ENCODE results near the gene ZSCAN22.

Gene ZSCAN22

DNA sequence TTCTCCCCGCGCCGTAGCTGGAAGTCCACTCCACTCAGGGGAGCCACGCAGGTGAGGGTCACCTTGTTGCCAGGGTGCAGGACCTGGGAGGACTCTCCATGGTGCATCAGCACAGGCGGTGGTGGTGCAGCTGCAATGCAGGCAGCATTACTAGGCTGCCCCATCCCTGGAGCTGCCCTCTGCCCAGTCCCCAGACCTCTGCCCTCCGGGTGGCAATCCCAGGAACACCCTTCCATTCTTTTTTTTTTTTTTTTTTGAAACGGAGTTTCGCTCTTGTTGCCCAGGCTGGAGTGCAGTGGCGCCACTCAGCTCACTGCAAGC lies 24.7 kb downstream of the ZSCAN22 start:
- H3K9ac ChIP-seq (ENCODE audit: low read depth, low read length, poor library complexity, severe bottlenecking), result no peak overlapping the region
- no peak overlapping the region for H2AFZ ChIP-seq (ENCODE audit: low read length)
- H3K4me1 ChIP-seq (ENCODE audit: insufficient read depth, low read length, poor library complexity, severe bottlenecking), result peaks cover 18% of the 10 kb centered on the region
- TF ChIP-seq, protein P1, sequence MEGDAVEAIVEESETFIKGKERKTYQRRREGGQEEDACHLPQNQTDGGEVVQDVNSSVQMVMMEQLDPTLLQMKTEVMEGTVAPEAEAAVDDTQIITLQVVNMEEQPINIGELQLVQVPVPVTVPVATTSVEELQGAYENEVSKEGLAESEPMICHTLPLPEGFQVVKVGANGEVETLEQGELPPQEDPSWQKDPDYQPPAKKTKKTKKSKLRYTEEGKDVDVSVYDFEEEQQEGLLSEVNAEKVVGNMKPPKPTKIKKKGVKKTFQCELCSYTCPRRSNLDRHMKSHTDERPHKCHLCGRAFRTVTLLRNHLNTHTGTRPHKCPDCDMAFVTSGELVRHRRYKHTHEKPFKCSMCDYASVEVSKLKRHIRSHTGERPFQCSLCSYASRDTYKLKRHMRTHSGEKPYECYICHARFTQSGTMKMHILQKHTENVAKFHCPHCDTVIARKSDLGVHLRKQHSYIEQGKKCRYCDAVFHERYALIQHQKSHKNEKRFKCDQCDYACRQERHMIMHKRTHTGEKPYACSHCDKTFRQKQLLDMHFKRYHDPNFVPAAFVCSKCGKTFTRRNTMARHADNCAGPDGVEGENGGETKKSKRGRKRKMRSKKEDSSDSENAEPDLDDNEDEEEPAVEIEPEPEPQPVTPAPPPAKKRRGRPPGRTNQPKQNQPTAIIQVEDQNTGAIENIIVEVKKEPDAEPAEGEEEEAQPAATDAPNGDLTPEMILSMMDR (conservative IDR thresholded peaks at IDR 0.05; ENCODE audit: low read length), result no peak
- TF ChIP-seq EZH2phosphoT487 (IDR thresholded peaks at IDR 0.05; ENCODE audit: borderline replicate concordance), result no peak
- no peaks in the 10 kb centered on the region for H3F3A ChIP-seq (ENCODE audit: low read depth)
- H3K36me3 ChIP-seq (ENCODE audit: insufficient read depth, low read length), result no peaks in the 10 kb centered on the region
- H3K4me3 ChIP-seq (ENCODE audit: low read length, poor library complexity, severe bottlenecking), result no peak overlapping the region
- H3K79me2 ChIP-seq (ENCODE audit: insufficient read depth, low read length), result peaks cover 14% of the 10 kb centered on the region
- H3K27me3 ChIP-seq (ENCODE audit: insufficient read depth, low read length, poor library complexity, severe bottlenecking), result no peaks in the 10 kb centered on the region
- no peaks in the 10 kb centered on the region for H3K9me2 ChIP-seq (replicated peaks; ENCODE audit: low read depth, low read length)
- no peaks in the 10 kb centered on the region for H3K9me3 ChIP-seq (ENCODE audit: insufficient read depth, low read depth, low read length)
- H4K20me1 ChIP-seq (ENCODE audit: insufficient read depth, low read length, poor library complexity, severe bottlenecking), result no peaks in the 10 kb centered on the region
- no peak overlapping the region for H3K4me2 ChIP-seq (ENCODE audit: low read depth, low read length, poor library complexity, severe bottlenecking)

DNA sequence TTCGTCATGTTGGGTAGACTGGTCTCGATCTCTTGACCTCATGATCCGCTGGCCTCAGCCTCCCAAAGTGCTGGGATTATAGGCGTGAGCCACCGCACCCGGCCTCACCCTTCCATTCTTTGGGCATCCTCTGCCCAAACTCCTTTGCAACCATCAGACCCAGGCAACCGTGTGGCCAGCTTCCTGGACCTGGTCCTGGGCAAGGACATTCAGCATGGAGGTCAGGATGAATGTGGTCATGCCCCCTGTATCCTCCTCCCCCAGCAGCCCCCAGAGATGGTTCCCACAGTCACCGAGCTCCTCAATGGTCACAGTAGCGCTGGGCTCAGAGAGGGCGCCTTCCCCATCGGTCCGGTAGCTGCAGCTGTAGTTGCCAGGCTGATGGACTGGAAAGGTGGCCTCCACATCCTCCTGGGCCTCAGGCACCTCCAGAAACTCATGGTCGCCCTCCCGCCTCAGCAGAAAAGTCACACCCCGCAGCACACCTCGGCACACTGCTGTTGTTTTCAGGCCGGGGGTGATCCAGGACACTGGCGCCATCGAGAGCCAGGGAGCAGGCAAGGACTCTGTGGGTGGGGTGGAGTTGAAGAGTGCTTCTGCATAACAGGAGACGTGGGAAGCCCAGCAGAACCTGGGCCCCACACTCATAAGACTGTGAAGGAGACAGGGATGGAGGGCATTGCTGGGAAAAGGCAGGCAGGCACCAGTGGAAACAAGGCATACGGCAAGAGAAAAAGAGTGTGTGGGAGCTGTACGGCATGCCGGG lies 25.4 kb downstream of the ZSCAN22 start:
- no peaks in the 10 kb centered on the region for H3K9me3 ChIP-seq (ENCODE audit: insufficient read depth, low read depth, low read length)
- H4K20me1 ChIP-seq (ENCODE audit: insufficient read depth, low read length, poor library complexity, severe bottlenecking), result no peaks in the 10 kb centered on the region
- H2AFZ ChIP-seq (ENCODE audit: low read length), result no peak overlapping the region
- no peak overlapping the region for H3K4me3 ChIP-seq (ENCODE audit: low read length, poor library complexity, severe bottlenecking)
- H3K79me2 ChIP-seq (ENCODE audit: insufficient read depth, low read length), result peaks cover 11% of the 10 kb centered on the region
- no peaks in the 10 kb centered on the region for H3K9me2 ChIP-seq (replicated peaks; ENCODE audit: low read depth, low read length)
- TF ChIP-seq EZH2phosphoT487 (IDR thresholded peaks at IDR 0.05; ENCODE audit: borderline replicate concordance), result no peak
- TF ChIP-seq, protein P1 (conservative IDR thresholded peaks at IDR 0.05; ENCODE audit: low read length), result no peak
- H3K4me1 ChIP-seq (ENCODE audit: insufficient read depth, low read length, poor library complexity, severe bottlenecking), result peaks cover 18% of the 10 kb centered on the region
- H3K4me2 ChIP-seq (ENCODE audit: low read depth, low read length, poor library complexity, severe bottlenecking), result no peak overlapping the region
- no peaks in the 10 kb centered on the region for H3K27me3 ChIP-seq (ENCODE audit: insufficient read depth, low read length, poor library complexity, severe bottlenecking)
- no peaks in the 10 kb centered on the region for H3F3A ChIP-seq (ENCODE audit: low read depth)
- no peaks in the 10 kb centered on the region for H3K36me3 ChIP-seq (ENCODE audit: insufficient read depth, low read length)
- H3K9ac ChIP-seq (ENCODE audit: low read depth, low read length, poor library complexity, severe bottlenecking), result no peak overlapping the region

DNA sequence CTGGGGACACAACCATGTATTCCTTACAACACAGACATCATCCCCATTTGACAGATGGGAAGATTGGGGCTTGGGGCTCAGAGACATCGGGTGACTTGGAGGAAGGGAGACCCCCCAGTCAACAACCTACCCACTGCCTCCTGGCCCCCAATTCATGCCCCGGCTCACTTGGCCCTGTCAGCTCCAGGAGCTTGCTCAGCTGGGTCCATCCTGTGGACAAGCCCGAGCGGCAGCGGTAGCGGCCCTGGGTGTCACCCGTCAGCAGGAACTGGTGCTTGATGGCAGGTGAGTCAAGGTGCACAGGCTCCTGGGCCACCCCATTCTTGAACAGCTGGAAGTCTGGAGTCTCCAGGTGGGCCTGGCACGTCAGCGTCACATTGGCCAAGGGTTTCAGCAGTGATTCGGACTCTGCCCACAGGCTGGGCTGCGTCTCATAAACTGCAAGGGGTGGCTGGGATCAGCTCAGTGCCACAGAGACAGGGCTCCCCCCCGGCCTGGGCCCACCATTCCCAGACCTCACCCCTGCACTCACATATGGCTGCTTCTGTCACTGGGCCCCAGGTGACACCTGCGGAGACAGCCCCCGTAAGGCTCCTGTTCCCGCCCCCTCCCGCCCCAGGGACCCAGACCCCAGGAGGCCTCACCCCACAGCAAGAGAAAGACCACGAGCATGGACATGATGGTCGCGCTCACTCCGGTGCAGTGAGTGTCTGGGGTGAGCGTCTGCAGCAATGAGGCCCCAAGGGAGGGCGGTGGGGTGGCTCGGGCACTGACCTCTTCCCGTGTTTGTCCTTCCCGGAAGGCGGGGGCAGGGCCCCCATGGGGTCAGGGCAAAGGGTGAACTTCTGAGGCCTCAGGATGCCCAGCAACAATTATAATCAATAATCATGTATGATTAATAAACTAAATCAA lies 26.2 kb downstream of the ZSCAN22 start, which contains the start of gene A1BG:
Gene A1BG, minus strand, starts transcription at position 733 of the 912 bp plus-strand sequence. Its CDS starts 55 bp downstream, at position 678.
- Histone ChIP-seq H3K9ac (ENCODE audit: low read depth, low read length, poor library complexity, severe bottlenecking) (no peak within 1 kb of the TSS), H3K9me3 (ENCODE audit: insufficient read depth, low read depth, low read length) (no peaks in the 10 kb centered on the region)

More for the DNA sequence above, 26.2 kb downstream of the ZSCAN22 start, which contains the start of gene A1BG:
- no peak for TF ChIP-seq EZH2phosphoT487 (IDR thresholded peaks at IDR 0.05; ENCODE audit: borderline replicate concordance)
- TF ChIP-seq, protein P1 (conservative IDR thresholded peaks at IDR 0.05; ENCODE audit: low read length), result no peak
- Histone ChIP-seq H4K20me1 (ENCODE audit: insufficient read depth, low read length, poor library complexity, severe bottlenecking) (no peaks in the 10 kb centered on the region), H3K36me3 (ENCODE audit: insufficient read depth, low read length) (no peaks in the 10 kb centered on the region), H3F3A (ENCODE audit: low read depth) (no peaks in the 10 kb centered on the region), H3K4me3 (ENCODE audit: low read length, poor library complexity, severe bottlenecking) (no peak within 1 kb of the TSS), H3K4me2 (ENCODE audit: low read depth, low read length, poor library complexity, severe bottlenecking) (no peak within 1 kb of the TSS), H3K4me1 (ENCODE audit: insufficient read depth, low read length, poor library complexity, severe bottlenecking) (peaks cover 15% of the 10 kb centered on the region), H3K9me2 (replicated peaks; ENCODE audit: low read depth, low read length) (no peaks in the 10 kb centered on the region), H3K79me2 (ENCODE audit: insufficient read depth, low read length) (peaks cover 7% of the 10 kb centered on the region), H2AFZ (ENCODE audit: low read length) (no peak within 1 kb of the TSS), H3K27me3 (ENCODE audit: insufficient read depth, low read length, poor library complexity, severe bottlenecking) (no peaks in the 10 kb centered on the region)

All from Loucy (cell line).